Nephron progenitor cell (in vitro differentiated cells): ENCODE data around the gene TYR.

Experiments
- DNase-seq: peaks from one replicate; pipeline ENCODE4 v3.0.0; 2021
- H3K27ac Mint-ChIP-seq: 2 replicates; pipeline ENCODE4 v1.8.0; 2021; ENCODE audit warnings: mild to moderate bottlenecking, moderate library complexity, mixed read lengths
- H3K27me3 Mint-ChIP-seq: 2 replicates; pipeline ENCODE4 v1.8.0; 2021; ENCODE audit warnings: mild to moderate bottlenecking, low read depth, mixed read lengths; ENCODE audit not compliant: poor library complexity
- H3K36me3 Mint-ChIP-seq: 2 replicates; pipeline ENCODE4 v1.8.0; 2021; ENCODE audit warnings: low read depth, mixed read lengths
- H3K4me1 Mint-ChIP-seq: 2 replicates; pipeline ENCODE4 v1.8.0; 2021; ENCODE audit warnings: mixed read lengths
- H3K4me3 Mint-ChIP-seq: 2 replicates; pipeline ENCODE4 v1.8.0; 2021; ENCODE audit warnings: mild to moderate bottlenecking, moderate library complexity, mixed read lengths
- H3K9me3 Mint-ChIP-seq: 2 replicates; pipeline ENCODE4 v1.8.0; 2021; ENCODE audit warnings: mild to moderate bottlenecking, moderate library complexity, mixed read lengths
- CTCF ChIP-seq: fragments of 200-600 bp; sonication (generic); IDR thresholded peaks from 2 replicates; pipeline ENCODE4 v1.5.0; 2021; ENCODE audit warnings: antibody characterized with exemption

TYR gene

DNA sequence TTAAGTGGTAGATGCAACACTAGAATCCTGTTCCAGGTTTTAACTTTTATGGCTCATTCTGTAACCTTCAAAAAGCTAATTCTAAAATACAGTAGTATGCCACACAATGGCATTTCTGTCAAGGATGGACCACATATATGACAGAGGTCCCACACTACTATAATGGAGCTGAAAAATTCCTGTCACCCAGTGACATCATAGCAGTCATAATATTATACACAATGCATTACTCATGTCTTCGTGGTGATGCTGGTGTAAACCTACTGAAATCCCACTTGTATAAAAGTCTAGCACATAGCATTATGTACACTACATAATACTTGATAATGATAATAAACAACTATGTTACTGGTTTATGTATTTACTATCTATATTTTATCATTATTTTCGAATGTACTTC is 12.1 kb downstream of the TYR start:
- no peaks in the 10 kb centered on the region for H3K4me1 Mint-ChIP-seq
- no peaks in the 10 kb centered on the region for H3K36me3 Mint-ChIP-seq
- H3K27ac Mint-ChIP-seq, result no peak overlapping the region

GRCh38 chr11:89201138-89201537 is 23.5 kb downstream of the TYR start:
- Mint-ChIP-seq H3K27ac (no peak overlapping the region), H3K4me1 (peaks cover 9% of the 10 kb centered on the region), H3K4me3 (no peak overlapping the region), H3K9me3 (no peaks in the 10 kb centered on the region), H3K36me3 (no peaks in the 10 kb centered on the region), H3K27me3 (no peaks in the 10 kb centered on the region)
- no peak for TF ChIP-seq CTCF
- DNase-seq, result no peak

More for the DNA sequence above, 12.1 kb downstream of the TYR start:
- TF ChIP-seq CTCF, result no peak
- no peaks in the 10 kb centered on the region for H3K27me3 Mint-ChIP-seq
- H3K4me3 Mint-ChIP-seq, result no peak overlapping the region
- H3K9me3 Mint-ChIP-seq, result no peaks in the 10 kb centered on the region
- DNase-seq, result no peak

DNA sequence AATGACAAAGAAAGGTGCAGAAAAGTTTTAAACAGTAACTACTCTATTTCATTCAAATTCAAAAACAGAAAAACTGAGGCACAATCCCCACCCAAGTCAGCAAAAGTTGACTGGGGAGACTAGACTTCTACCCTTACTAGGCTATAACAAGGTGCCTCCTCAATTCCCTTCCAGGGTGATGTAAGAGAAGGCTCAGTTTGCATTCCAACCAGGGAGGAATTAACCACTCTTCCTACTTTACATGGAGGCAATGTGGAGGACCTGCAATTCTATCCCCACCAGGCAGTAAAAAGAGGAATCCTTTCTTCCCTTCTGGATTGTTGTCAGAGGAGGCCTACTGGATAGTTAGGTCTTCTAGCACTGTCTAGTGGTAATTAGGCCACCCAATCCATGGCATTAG is 26.1 kb downstream of the TYR start:
- no peak for TF ChIP-seq CTCF
- Mint-ChIP-seq H3K4me1 (peaks cover 9% of the 10 kb centered on the region), H3K9me3 (no peaks in the 10 kb centered on the region), H3K27ac (peak overlapping the region; percentile 55), H3K36me3 (no peaks in the 10 kb centered on the region), H3K4me3 (no peak overlapping the region), H3K27me3 (no peaks in the 10 kb centered on the region)
- DNase-seq, result no peak

DNA sequence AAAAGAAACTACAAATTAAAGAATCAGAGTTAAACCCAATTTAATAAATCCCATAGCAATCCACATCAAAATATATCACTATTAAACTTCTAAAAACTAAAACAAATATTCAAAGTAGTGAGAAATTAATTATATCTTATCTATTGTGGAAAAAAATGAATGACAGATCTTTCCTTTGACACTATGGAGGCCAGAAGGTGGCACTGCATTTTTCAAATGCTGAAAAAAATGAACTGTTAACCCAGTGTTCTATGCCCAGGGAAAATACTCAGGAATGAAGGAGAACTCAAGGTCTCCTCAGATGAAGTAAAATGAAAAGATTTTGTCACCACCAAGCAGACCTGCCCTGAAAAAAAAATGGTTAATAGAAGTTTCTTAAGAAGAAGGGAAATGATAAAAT is 27.7 kb downstream of the TYR start:
- Mint-ChIP-seq H3K36me3 (no peaks in the 10 kb centered on the region), H3K9me3 (no peaks in the 10 kb centered on the region), H3K4me3 (no peak overlapping the region), H3K4me1 (peaks cover 9% of the 10 kb centered on the region), H3K27ac (no peak overlapping the region), H3K27me3 (no peaks in the 10 kb centered on the region)
- DNase-seq, result no peak
- no peak for TF ChIP-seq CTCF

GRCh38 chr11:89220684-89221339 is 43.1 kb downstream of the TYR start:
- H3K4me3 Mint-ChIP-seq, result no peak overlapping the region
- DNase-seq, result no peak
- no peak for TF ChIP-seq CTCF
- no peaks in the 10 kb centered on the region for H3K9me3 Mint-ChIP-seq
- H3K36me3 Mint-ChIP-seq, result no peaks in the 10 kb centered on the region
- no peaks in the 10 kb centered on the region for H3K4me1 Mint-ChIP-seq
- no peak overlapping the region for H3K27ac Mint-ChIP-seq
- no peaks in the 10 kb centered on the region for H3K27me3 Mint-ChIP-seq

- Mint-ChIP-seq H3K27me3 (no peaks in the 10 kb centered on the region), H3K9me3 (no peaks in the 10 kb centered on the region), H3K4me3 (no peak overlapping the region), H3K4me1 (no peaks in the 10 kb centered on the region), H3K27ac (no peak overlapping the region), H3K36me3 (no peaks in the 10 kb centered on the region)
- no peak for TF ChIP-seq CTCF
- no peak for DNase-seq
Observed at GRCh38 chr11:89235083-89235482, 57.4 kb downstream of the TYR start.
